ENCODE measurements around the gene PPM1J.

GRCh38 chr1:112717263-112717873 is 2.2 kb upstream of the PPM1J start:
- TF ChIP-seq CTCF (IDR thresholded peaks at IDR 0.05) (no peak), EZH2phosphoT487 (IDR thresholded peaks at IDR 0.05) (no peak)
